AG04450 (cell line): ENCODE measurements around the gene HIF1A. TPM values are rescaled to one million over a fixed set of nuclear protein-coding genes. Genes with fewer than 3 reads are reported as not detected.

Experiments used
- CTCF ChIA-PET: fragments of 300-600, 350-600 bp; formaldehyde crosslinking; extraction: SDS; loops from one replicate; lab custom pipeline; 2022; ENCODE audit warnings: antibody characterized with exemption, inconsistent platforms; lab: Charles Lee
- POLR2A ChIA-PET: fragments of 350-600 bp; formaldehyde crosslinking; extraction: SDS; loops from one replicate; lab custom pipeline; 2021; ENCODE audit warnings: antibody characterized with exemption, inconsistent platforms; lab: Yijun Ruan, JAX
- DNase-seq: peaks from one replicate; pipeline ENCODE4 v3.0.0-alpha.2; 2011; ENCODE audit warnings: low read depth, low spot score
- H3K27ac ChIP-seq: one replicate; pipeline ENCODE4 v1.5.1; 2012; ENCODE audit warnings: low read depth, low read length, control low read depth
- H3K27me3 ChIP-seq: one replicate; pipeline ENCODE4 v1.6.0; 2012; ENCODE audit warnings: low read length; ENCODE audit not compliant: control insufficient read depth, insufficient read depth
- H3K4me3 ChIP-seq: 2 replicates; pipeline ENCODE4 v1.5.1; 2011; ENCODE audit warnings: mild to moderate bottlenecking, low read depth, low read length, control low read depth
- H3K9me3 ChIP-seq: 2 replicates; pipeline ENCODE4 v1.5.1; 2012; ENCODE audit warnings: low read length; ENCODE audit not compliant: control insufficient read depth, insufficient read depth
- CTCF ChIP-seq: IDR thresholded peaks from 2 replicates; pipeline ENCODE4 v1.5.1; 2011; ENCODE audit warnings: low read depth, low read length, control low read depth, inconsistent platforms
- polyA plus RNA-seq: library from polyadenylated mRNA; depleted of rRNA; stranded (reverse); fragments of >200 nt; gene quantifications from 2 replicates; pipeline ENCODE4 v1.2.3, GENCODE V29; 2011

HIF1A gene
- polyA plus RNA-seq, 1 experiment, result 210 TPM

- ChIA-PET POLR2A (interaction anchor here (0.6 kb wide), 1 partner anchor 159 kb away, joined by 7 read pairs; no protein-coding TSS in a partner anchor), CTCF (no interaction called here)
- no peak overlapping the region for H3K27ac ChIP-seq
- TF ChIP-seq CTCF, result no peak
- H3K27me3 ChIP-seq, result no peaks in the 10 kb centered on the region
- H3K9me3 ChIP-seq, result 0 out of 2 replicates have a peak, but pooled peaks cover 2% of the 10 kb centered on the region
- H3K4me3 ChIP-seq, result no peak overlapping the region
- no peak for DNase-seq
These were observed 15.8 kb downstream of the HIF1A start for GRCh38 chr14:61710853-61711817.

GRCh38 chr14:61712137-61712536, 16.8 kb downstream of the HIF1A start:
- Histone ChIP-seq H3K27me3 (no peaks in the 10 kb centered on the region), H3K4me3 (no peak overlapping the region), H3K27ac (no peak overlapping the region), H3K9me3 (0 out of 2 replicates have a peak, but pooled peaks cover 2% of the 10 kb centered on the region)
- no peak for DNase-seq
- no peak for TF ChIP-seq CTCF
- ChIA-PET POLR2A (no interaction called here), CTCF (no interaction called here)

GRCh38 chr14:61713724-61714437, 18.6 kb downstream of the HIF1A start:
- Histone ChIP-seq H3K27me3 (no peaks in the 10 kb centered on the region), H3K27ac (no peak overlapping the region), H3K9me3 (0 out of 2 replicates have a peak, but pooled peaks cover under 1% of the 10 kb centered on the region), H3K4me3 (no peak overlapping the region)
- no peak for DNase-seq
- CTCF ChIA-PET, result interaction anchor here (0.9 to 1.5 kb wide), 2 partner anchors 244 to 251 kb away, joined by 4 to 5 read pairs; no protein-coding TSS in a partner anchor
- no peak for TF ChIP-seq CTCF
- POLR2A ChIA-PET, result interaction anchor here (0.6 kb wide), 1 partner anchor 12 kb away, joined by 10 read pairs; no protein-coding TSS in a partner anchor

- no peak for TF ChIP-seq CTCF
- no peak overlapping the region for H3K4me3 ChIP-seq
- POLR2A ChIA-PET, result no interaction called here
These were observed 21.6 kb downstream of the HIF1A start for GRCh38 chr14:61716956-61717355.

More at GRCh38 chr14:61716956-61717355, 21.6 kb downstream of the HIF1A start:
- Histone ChIP-seq H3K27ac (no peak overlapping the region), H3K27me3 (no peaks in the 10 kb centered on the region), H3K9me3 (no peaks in the 10 kb centered on the region)
- DNase-seq, result no peak
- CTCF ChIA-PET, result interaction anchor here (0.7 to 1.0 kb wide), 2 partner anchors 13 to 121 kb away, joined by 3 to 4 read pairs; no protein-coding TSS in a partner anchor
